Gastrocnemius medialis (tissue), 4 donors: ENCODE results near the gene TBC1D25.

Source experiments
- POLR2A ChIP-seq, 2 donors: fragments of 450-650 bp; IDR thresholded peaks; one replicate each; pipeline ENCODE4 v1.6.1; 2017; ENCODE audit warnings: antibody characterized with exemption in 2 of 2, mild to moderate bottlenecking in 2 of 2, moderate library complexity in 2 of 2
- TF ChIP-seq, protein P1 (sequence below), 5 experiments: fragments of 450-650 bp in 3 of 5; fragments of 200-600 bp in 2 of 5; sonication (generic) in 2 of 5; IDR thresholded peaks in 4 of 5; conservative IDR thresholded peaks in 1 of 5; 1 replicate in 4 of 5; 2 replicates in 1 of 5; pipeline ENCODE4 v1.5.1; 2016 to 2019; ENCODE audit warnings: antibody characterized with exemption in 5 of 5, mild to moderate bottlenecking in 3 of 5, moderate library complexity in 3 of 5

DNA sequence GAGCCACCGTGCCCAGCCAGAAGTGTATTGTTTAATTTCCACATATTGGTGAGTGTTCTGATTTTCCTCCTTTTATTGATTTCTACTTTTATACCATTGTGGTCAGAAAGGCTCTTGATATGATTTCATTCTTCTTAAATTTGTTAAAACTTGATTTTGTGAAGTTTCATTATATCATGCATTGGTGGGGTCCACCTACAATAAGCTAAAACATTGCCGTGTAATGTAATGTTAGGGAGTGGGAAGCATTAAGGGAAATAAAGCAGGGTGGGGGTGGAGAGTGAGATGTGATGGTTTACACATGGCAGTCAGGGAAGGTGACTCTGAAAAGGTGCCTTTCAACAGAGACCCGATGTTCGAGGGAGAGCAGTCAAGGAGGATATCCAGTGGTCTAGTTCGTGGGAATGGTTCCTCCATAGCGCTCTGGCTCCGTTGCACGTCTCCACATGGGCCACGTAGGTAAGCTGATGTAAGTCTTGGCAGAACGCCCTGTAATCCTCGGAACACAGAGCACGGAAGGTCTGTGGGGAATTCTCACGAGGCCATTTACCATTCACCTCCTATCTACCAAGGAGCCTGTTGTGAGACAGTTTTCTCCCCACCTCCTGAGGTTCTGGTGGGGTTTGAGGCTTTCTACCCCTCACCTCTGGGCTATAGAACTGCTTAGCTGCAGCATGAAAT, 50.1 kb downstream of the TBC1D25 start:
- TF ChIP-seq, protein P1, sequence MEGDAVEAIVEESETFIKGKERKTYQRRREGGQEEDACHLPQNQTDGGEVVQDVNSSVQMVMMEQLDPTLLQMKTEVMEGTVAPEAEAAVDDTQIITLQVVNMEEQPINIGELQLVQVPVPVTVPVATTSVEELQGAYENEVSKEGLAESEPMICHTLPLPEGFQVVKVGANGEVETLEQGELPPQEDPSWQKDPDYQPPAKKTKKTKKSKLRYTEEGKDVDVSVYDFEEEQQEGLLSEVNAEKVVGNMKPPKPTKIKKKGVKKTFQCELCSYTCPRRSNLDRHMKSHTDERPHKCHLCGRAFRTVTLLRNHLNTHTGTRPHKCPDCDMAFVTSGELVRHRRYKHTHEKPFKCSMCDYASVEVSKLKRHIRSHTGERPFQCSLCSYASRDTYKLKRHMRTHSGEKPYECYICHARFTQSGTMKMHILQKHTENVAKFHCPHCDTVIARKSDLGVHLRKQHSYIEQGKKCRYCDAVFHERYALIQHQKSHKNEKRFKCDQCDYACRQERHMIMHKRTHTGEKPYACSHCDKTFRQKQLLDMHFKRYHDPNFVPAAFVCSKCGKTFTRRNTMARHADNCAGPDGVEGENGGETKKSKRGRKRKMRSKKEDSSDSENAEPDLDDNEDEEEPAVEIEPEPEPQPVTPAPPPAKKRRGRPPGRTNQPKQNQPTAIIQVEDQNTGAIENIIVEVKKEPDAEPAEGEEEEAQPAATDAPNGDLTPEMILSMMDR (IDR thresholded peaks at IDR 0.05 in 4 of 5, conservative IDR thresholded peaks at IDR 0.05 in 1 of 5): no peak
- TF ChIP-seq POLR2A (IDR thresholded peaks at IDR 0.05): peak in 1 of 2 donors; percentile 47
